SHP77 (cell line): ENCODE data around the gene PLSCR5.

Source experiments
- DNase-seq, 2 experiments: peaks; one replicate each; lab custom pipeline; 2025; lab: John Stamatoyannopoulos, UW

The PLSCR5 gene

GRCh38 chr3:146544002-146544928 is 60.9 kb downstream of the PLSCR5 start, which contains the start of gene PLSCR1:
Gene PLSCR1, minus strand, starts transcription at chr3:146544607. Its CDS starts 8,055 bp downstream, at chr3:146536552.
- DNase-seq = peak; percentile 86 to 91

GRCh38 chr3:146543461-146544001 is 61.6 kb downstream of the PLSCR5 start:
- DNase-seq = no peak

GRCh38 chr3:146542978-146543377 is 62.2 kb downstream of the PLSCR5 start:
- DNase-seq = no peak

GRCh38 chr3:146542179-146542578 is 63.0 kb downstream of the PLSCR5 start:
- no peak for DNase-seq

- DNase-seq = no peak
These were observed 64.2 kb downstream of the PLSCR5 start for GRCh38 chr3:146540978-146541377.

- DNase-seq = no peak
These were observed 64.9 kb downstream of the PLSCR5 start for GRCh38 chr3:146540236-146540635.

GRCh38 chr3:146539315-146539714 is 65.8 kb downstream of the PLSCR5 start:
- no peak for DNase-seq

- DNase-seq = no peak
These were observed 67.5 kb downstream of the PLSCR5 start for GRCh38 chr3:146537603-146538002.

GRCh38 chr3:146536681-146537080 is 68.5 kb downstream of the PLSCR5 start:
- DNase-seq = no peak
